Right lobe of liver (tissue), 4 donors: ENCODE results near the gene GJD3.

Experiments used
- POLR2A ChIP-seq: fragments of 450-650 bp; IDR thresholded peaks from one replicate; pipeline ENCODE4 v1.6.1; 2017; ENCODE audit warnings: antibody characterized with exemption, mild to moderate bottlenecking
- TF ChIP-seq, protein P1 (sequence below), 4 donors: fragments of 200-600 bp in 3 of 4; fragments of 450-650 bp in 1 of 4; IDR thresholded peaks; one replicate each; pipeline versions ENCODE4 v1.5.1 to v1.8.0; 2016 to 2022; ENCODE audit warnings: antibody characterized with exemption in 4 of 4, mild to moderate bottlenecking in 2 of 4
- donor health status: DM: no; HTN: no; CAD: no.
- donor health status: DM: no; HTN: no; CAD: no.
- donor health status: DM: no; HTN: yes; CAD: no.

DNA sequence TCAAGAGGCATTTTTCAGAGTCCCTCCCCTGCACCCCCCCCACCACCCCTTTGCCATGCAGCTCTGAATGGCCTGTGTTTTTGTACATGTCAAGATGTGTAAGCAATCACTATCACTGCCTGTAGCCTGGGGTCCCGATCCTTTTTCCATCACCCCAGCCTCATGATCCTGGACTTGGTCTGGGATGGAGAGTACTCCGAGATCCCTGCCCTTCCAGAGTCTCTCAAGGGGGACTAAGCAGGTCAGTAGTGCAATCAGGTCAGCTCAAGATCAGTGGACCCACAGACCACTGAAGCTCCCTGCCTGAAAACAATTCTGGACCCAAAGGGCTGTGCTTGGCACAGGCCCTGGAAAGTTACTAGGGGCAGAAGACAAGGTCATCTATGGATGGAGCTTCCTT, 7.5 kb upstream of the GJD3 start:
- TF ChIP-seq, protein P1, sequence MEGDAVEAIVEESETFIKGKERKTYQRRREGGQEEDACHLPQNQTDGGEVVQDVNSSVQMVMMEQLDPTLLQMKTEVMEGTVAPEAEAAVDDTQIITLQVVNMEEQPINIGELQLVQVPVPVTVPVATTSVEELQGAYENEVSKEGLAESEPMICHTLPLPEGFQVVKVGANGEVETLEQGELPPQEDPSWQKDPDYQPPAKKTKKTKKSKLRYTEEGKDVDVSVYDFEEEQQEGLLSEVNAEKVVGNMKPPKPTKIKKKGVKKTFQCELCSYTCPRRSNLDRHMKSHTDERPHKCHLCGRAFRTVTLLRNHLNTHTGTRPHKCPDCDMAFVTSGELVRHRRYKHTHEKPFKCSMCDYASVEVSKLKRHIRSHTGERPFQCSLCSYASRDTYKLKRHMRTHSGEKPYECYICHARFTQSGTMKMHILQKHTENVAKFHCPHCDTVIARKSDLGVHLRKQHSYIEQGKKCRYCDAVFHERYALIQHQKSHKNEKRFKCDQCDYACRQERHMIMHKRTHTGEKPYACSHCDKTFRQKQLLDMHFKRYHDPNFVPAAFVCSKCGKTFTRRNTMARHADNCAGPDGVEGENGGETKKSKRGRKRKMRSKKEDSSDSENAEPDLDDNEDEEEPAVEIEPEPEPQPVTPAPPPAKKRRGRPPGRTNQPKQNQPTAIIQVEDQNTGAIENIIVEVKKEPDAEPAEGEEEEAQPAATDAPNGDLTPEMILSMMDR (IDR thresholded peaks at IDR 0.05) = no peak
- no peak for TF ChIP-seq POLR2A
